Trophoblast cell (in vitro differentiated cells and primary cell): ENCODE data around the gene CARD9.
A peak's percentile ranks its signal among the peaks of the same experiment; 100 is the strongest.

Experiments
- DNase-seq, 2 donors: peaks; one replicate each; pipeline ENCODE4 v3.0.0-alpha.2; 2016
- H2AFZ ChIP-seq: 2 replicates; pipeline ENCODE4 v1.6.1; 2013; ENCODE audit warnings: low read length, moderate library complexity, mild to moderate bottlenecking; ENCODE audit not compliant: insufficient read depth, poor library complexity
- H2AK5ac ChIP-seq: 2 replicates; pipeline ENCODE4 v1.6.1; 2013; ENCODE audit warnings: mild to moderate bottlenecking, low read length
- H2BK120ac ChIP-seq: 2 replicates; pipeline ENCODE4 v1.6.1; 2013; ENCODE audit warnings: low read length, mild to moderate bottlenecking, moderate library complexity; ENCODE audit not compliant: insufficient read depth, poor library complexity
- H2BK12ac ChIP-seq: 2 replicates; pipeline ENCODE4 v1.6.1; 2013; ENCODE audit warnings: mild to moderate bottlenecking, low read length, moderate library complexity
- H2BK5ac ChIP-seq: 2 replicates; pipeline ENCODE4 v1.6.1; 2013; ENCODE audit warnings: low read length, low read depth, moderate library complexity, mild to moderate bottlenecking; ENCODE audit not compliant: poor library complexity
- H3K14ac ChIP-seq: 2 replicates; pipeline ENCODE4 v1.6.1; 2013; ENCODE audit warnings: mild to moderate bottlenecking, low read length
- H3K18ac ChIP-seq: 2 replicates; pipeline ENCODE4 v1.6.1; 2013; ENCODE audit warnings: mild to moderate bottlenecking, low read length
- H3K23ac ChIP-seq: 2 replicates; pipeline ENCODE4 v1.6.1; 2013; ENCODE audit warnings: low read length
- H3K27ac ChIP-seq: 2 replicates; pipeline ENCODE4 v1.5.1; 2013; ENCODE audit warnings: low read depth, mild to moderate bottlenecking, inconsistent platforms, low read length, moderate library complexity
- H3K27me3 ChIP-seq: 2 replicates; pipeline ENCODE4 v1.6.1; 2013; ENCODE audit warnings: inconsistent platforms, mild to moderate bottlenecking, low read length, moderate library complexity; ENCODE audit not compliant: insufficient read depth
- H3K36me3 ChIP-seq, 2 experiments: 1 replicate in 1 of 2; 2 replicates in 1 of 2; pipeline ENCODE4 v1.6.1; 2013; ENCODE audit warnings: low read length in 2 of 2, mild to moderate bottlenecking in 2 of 2, moderate library complexity in 1 of 2; ENCODE audit not compliant: insufficient read depth in 2 of 2, control insufficient read depth in 1 of 2
- H3K4ac ChIP-seq: 2 replicates; pipeline ENCODE4 v1.6.1; 2013; ENCODE audit warnings: low read depth, mild to moderate bottlenecking, low read length, moderate library complexity
- H3K4me1 ChIP-seq, 2 experiments: 1 replicate in 1 of 2; 2 replicates in 1 of 2; pipeline ENCODE4 v1.6.1; 2013; ENCODE audit warnings: low read length in 2 of 2, mild to moderate bottlenecking in 2 of 2, moderate library complexity in 1 of 2; ENCODE audit not compliant: insufficient read depth in 2 of 2, control insufficient read depth in 1 of 2
- H3K4me2 ChIP-seq: 2 replicates; pipeline ENCODE4 v1.6.1; 2013; ENCODE audit warnings: inconsistent platforms, mild to moderate bottlenecking, low read length, moderate library complexity
- H3K4me3 ChIP-seq: 2 replicates; pipeline ENCODE4 v1.5.1; 2013; ENCODE audit warnings: mild to moderate bottlenecking, low read depth, low read length, inconsistent platforms
- H3K79me1 ChIP-seq: one replicate; pipeline ENCODE4 v1.6.1; 2013; ENCODE audit warnings: low read length
- H3K79me2 ChIP-seq: 2 replicates; pipeline ENCODE4 v1.6.1; 2013; ENCODE audit warnings: low read length, mild to moderate bottlenecking; ENCODE audit not compliant: control insufficient read depth, insufficient read depth, poor library complexity
- H3K9ac ChIP-seq: 2 replicates; pipeline ENCODE4 v1.6.1; 2013; ENCODE audit warnings: mild to moderate bottlenecking, low read length
- H3K9me3 ChIP-seq: 2 replicates; pipeline ENCODE4 v1.6.1; 2013; ENCODE audit warnings: low read depth, mild to moderate bottlenecking, control low read depth, inconsistent platforms, low read length; ENCODE audit not compliant: insufficient read depth
- H4K12ac ChIP-seq: 2 replicates; pipeline ENCODE4 v1.6.1; 2013; ENCODE audit warnings: low read depth, mild to moderate bottlenecking, low read length, moderate library complexity
- H4K8ac ChIP-seq: 2 replicates; pipeline ENCODE4 v1.6.1; 2013; ENCODE audit warnings: low read depth, mild to moderate bottlenecking, low read length, moderate library complexity
- H4K91ac ChIP-seq: one replicate; pipeline ENCODE4 v1.6.1; 2013; ENCODE audit warnings: low read depth, mild to moderate bottlenecking, low read length, moderate library complexity
- WGBS: extraction: QIAGEN DNeasy Blood & Tissue Kit; methylation state at CpG from one replicate; pipeline ENCODE4 v1.1.7; 2013; ENCODE audit warnings: missing lambda C conversion rate; ENCODE audit not compliant: insufficient read length, insufficient coverage; ENCODE audit errors: extremely low coverage; 5-methylcytosine and 5-hydroxymethylcytosine counted together

The CARD9 gene

GRCh38 chr9:136327304-136327974, 46.0 kb downstream of the CARD9 start, which contains the start of gene GPSM1:
Gene GPSM1, plus strand, starts transcription at chr9:136327539. Its CDS starts 157 bp downstream, at chr9:136327696.
- Histone ChIP-seq H4K12ac (peak within 1 kb of the TSS; percentile 39), H3K79me1 (peaks cover 15% of the 10 kb centered on the region), H2AFZ (peak within 1 kb of the TSS; percentile 68), H2BK12ac (peak within 1 kb of the TSS; percentile 34), H2BK120ac (peak within 1 kb of the TSS; percentile 34), H3K9me3 (no peaks in the 10 kb centered on the region), H3K27me3 (no peaks in the 10 kb centered on the region), H3K4me2 (peak within 1 kb of the TSS; percentile 61), H3K79me2 (peaks cover 8% of the 10 kb centered on the region), H3K36me3 (peaks cover 3 to 5% of the 10 kb centered on the region in 2 experiments), H4K91ac (peak within 1 kb of the TSS; percentile 78), H2BK5ac (no peak within 1 kb of the TSS), H3K4me1 (peaks cover 22 to 28% of the 10 kb centered on the region in 2 experiments), H3K27ac (no peak within 1 kb of the TSS), H3K9ac (peak within 1 kb of the TSS; percentile 60), H3K4ac (peak within 1 kb of the TSS; percentile 38), H3K4me3 (peak within 1 kb of the TSS; percentile 83), H3K23ac (no peak within 1 kb of the TSS), H3K14ac (peak within 1 kb of the TSS; percentile 77), H3K18ac (peak within 1 kb of the TSS; percentile 66), H2AK5ac (peak within 1 kb of the TSS; percentile 70), H4K8ac (peak within 1 kb of the TSS; percentile 79)
- no peak for DNase-seq
- WGBS, result no CpG with 5 or more reads among the region's 88 CpGs

- Histone ChIP-seq H2AK5ac (peak overlapping the region; percentile 28), H4K8ac (peak overlapping the region; percentile 64), H3K9ac (no peak overlapping the region), H3K4ac (peak overlapping the region; percentile 34), H4K12ac (peak overlapping the region; percentile 39), H3K4me3 (no peak overlapping the region), H2BK120ac (peak overlapping the region; percentile 34), H3K23ac (no peak overlapping the region), H2BK12ac (peak overlapping the region; percentile 13), H3K79me2 (peaks cover 8% of the 10 kb centered on the region), H3K36me3 (no peaks in the 10 kb centered on the region), H3K4me2 (peak overlapping the region; percentile 40), H3K27ac (no peak overlapping the region), H3K9me3 (no peaks in the 10 kb centered on the region), H3K14ac (peak overlapping the region; percentile 77), H3K4me1 (peaks cover 22 to 28% of the 10 kb centered on the region in 2 experiments), H2BK5ac (no peak overlapping the region), H3K18ac (peak overlapping the region; percentile 31), H3K79me1 (peaks cover 15% of the 10 kb centered on the region), H4K91ac (peak overlapping the region; percentile 78), H2AFZ (peak overlapping the region; percentile 53), H3K27me3 (no peaks in the 10 kb centered on the region)
- no CpG with 5 or more reads among the region's 17 CpGs for WGBS
- no peak for DNase-seq
These were observed 46.6 kb downstream of the CARD9 start for GRCh38 chr9:136326761-136327303.

GRCh38 chr9:136326061-136326760, 47.3 kb downstream of the CARD9 start:
- Histone ChIP-seq H3K14ac (no peak overlapping the region), H3K79me2 (peaks cover 8% of the 10 kb centered on the region), H3K18ac (no peak overlapping the region), H4K91ac (peak overlapping the region; percentile 78), H3K79me1 (peaks cover 17% of the 10 kb centered on the region), H3K4me3 (no peak overlapping the region), H3K4me2 (no peak overlapping the region), H2AK5ac (peak overlapping the region; percentile 89), H3K9ac (no peak overlapping the region), H4K8ac (peak overlapping the region; percentile 64), H2BK5ac (peak overlapping the region; percentile 48), H4K12ac (peak overlapping the region; percentile 2), H3K27me3 (no peaks in the 10 kb centered on the region), H3K9me3 (peaks cover 2% of the 10 kb centered on the region), H2AFZ (peak overlapping the region; percentile 37), H3K36me3 (no peaks in the 10 kb centered on the region), H2BK120ac (peak overlapping the region; percentile 34), H3K23ac (no peak overlapping the region), H3K27ac (no peak overlapping the region), H3K4me1 (peaks cover 22 to 28% of the 10 kb centered on the region in 2 experiments), H2BK12ac (peak overlapping the region; percentile 42), H3K4ac (peak overlapping the region; percentile 34)
- DNase-seq, result no peak
- WGBS, result no CpG with 5 or more reads among the region's 28 CpGs

- WGBS, result no CpG with 5 or more reads among the region's 13 CpGs
- no peak overlapping the region for H2BK5ac ChIP-seq
- no peak overlapping the region for H3K4me2 ChIP-seq
- peaks cover 22 to 28% of the 10 kb centered on the region in 2 experiments for H3K4me1 ChIP-seq
- H3K9me3 ChIP-seq, result peaks cover 2% of the 10 kb centered on the region
- H2BK120ac ChIP-seq, result no peak overlapping the region
- H3K9ac ChIP-seq, result no peak overlapping the region
- H3K4me3 ChIP-seq, result no peak overlapping the region
- no peak overlapping the region for H4K91ac ChIP-seq
- H3K14ac ChIP-seq, result no peak overlapping the region
- H2BK12ac ChIP-seq, result no peak overlapping the region
- DNase-seq, result no peak
- no peak overlapping the region for H2AFZ ChIP-seq
- no peak overlapping the region for H3K27ac ChIP-seq
- H3K4ac ChIP-seq, result no peak overlapping the region
- H3K79me1 ChIP-seq, result peaks cover 17% of the 10 kb centered on the region
- no peak overlapping the region for H4K8ac ChIP-seq
- no peak overlapping the region for H2AK5ac ChIP-seq
- no peak overlapping the region for H3K18ac ChIP-seq
- no peak overlapping the region for H3K23ac ChIP-seq
- H3K27me3 ChIP-seq, result no peaks in the 10 kb centered on the region
- H3K36me3 ChIP-seq, result no peaks in the 10 kb centered on the region
- H4K12ac ChIP-seq, result no peak overlapping the region
- peaks cover 8% of the 10 kb centered on the region for H3K79me2 ChIP-seq
These were observed 48.1 kb downstream of the CARD9 start for GRCh38 chr9:136325358-136325757.
